Retinal pigment epithelial cell (primary cell): Measurements from ENCODE around the gene ECHDC1.

Source experiments
- DNase-seq: peaks from one replicate; pipeline ENCODE4 v3.0.0-alpha.2; 2010; ENCODE audit warnings: low read depth
- H3K4me3 ChIP-seq: 2 replicates; pipeline ENCODE4 v1.5.1; 2011; ENCODE audit warnings: mild to moderate bottlenecking, low read length, control low read depth, moderate library complexity
- CTCF ChIP-seq: conservative IDR thresholded peaks from 2 replicates; pipeline ENCODE4 v1.5.1; 2011; ENCODE audit warnings: low read depth, low read length, control low read depth, inconsistent platforms

The ECHDC1 gene

GRCh38 chr6:127282184-127282583, 61.2 kb downstream of the ECHDC1 start:
- no peak for TF ChIP-seq CTCF
- no peak overlapping the region for H3K4me3 ChIP-seq
- DNase-seq = no peak

GRCh38 chr6:127279815-127280214, 63.6 kb downstream of the ECHDC1 start:
- no peak for TF ChIP-seq CTCF
- H3K4me3 ChIP-seq = no peak overlapping the region
- DNase-seq = no peak

GRCh38 chr6:127277878-127278843, 65.2 kb downstream of the ECHDC1 start:
- no peak for DNase-seq
- H3K4me3 ChIP-seq = no peak overlapping the region
- TF ChIP-seq CTCF = no peak

- DNase-seq = no peak
- no peak overlapping the region for H3K4me3 ChIP-seq
- no peak for TF ChIP-seq CTCF
Measured at GRCh38 chr6:127276331-127276730, 67.1 kb downstream of the ECHDC1 start.

GRCh38 chr6:127273499-127273898, 69.9 kb downstream of the ECHDC1 start:
- DNase-seq = no peak
- no peak overlapping the region for H3K4me3 ChIP-seq
- TF ChIP-seq CTCF = no peak

GRCh38 chr6:127272576-127272975, 70.8 kb downstream of the ECHDC1 start:
- DNase-seq = no peak
- TF ChIP-seq CTCF = no peak
- no peak overlapping the region for H3K4me3 ChIP-seq
